Aortic smooth muscle cell (primary cell): ENCODE measurements around the gene TRIM44. TPM values are rescaled to one million over a fixed set of nuclear protein-coding genes. Genes with fewer than 3 reads are reported as not detected.

Experiments used
- total RNA-seq: library from RNA; depleted of rRNA; stranded (reverse); fragments of >200 nt; gene quantifications from 2 replicates; pipeline ENCODE4 v1.2.3, GENCODE V29; 2014

Gene TRIM44
- 8.5 and 14.0 TPM in 2 replicates for total RNA-seq

DNA sequence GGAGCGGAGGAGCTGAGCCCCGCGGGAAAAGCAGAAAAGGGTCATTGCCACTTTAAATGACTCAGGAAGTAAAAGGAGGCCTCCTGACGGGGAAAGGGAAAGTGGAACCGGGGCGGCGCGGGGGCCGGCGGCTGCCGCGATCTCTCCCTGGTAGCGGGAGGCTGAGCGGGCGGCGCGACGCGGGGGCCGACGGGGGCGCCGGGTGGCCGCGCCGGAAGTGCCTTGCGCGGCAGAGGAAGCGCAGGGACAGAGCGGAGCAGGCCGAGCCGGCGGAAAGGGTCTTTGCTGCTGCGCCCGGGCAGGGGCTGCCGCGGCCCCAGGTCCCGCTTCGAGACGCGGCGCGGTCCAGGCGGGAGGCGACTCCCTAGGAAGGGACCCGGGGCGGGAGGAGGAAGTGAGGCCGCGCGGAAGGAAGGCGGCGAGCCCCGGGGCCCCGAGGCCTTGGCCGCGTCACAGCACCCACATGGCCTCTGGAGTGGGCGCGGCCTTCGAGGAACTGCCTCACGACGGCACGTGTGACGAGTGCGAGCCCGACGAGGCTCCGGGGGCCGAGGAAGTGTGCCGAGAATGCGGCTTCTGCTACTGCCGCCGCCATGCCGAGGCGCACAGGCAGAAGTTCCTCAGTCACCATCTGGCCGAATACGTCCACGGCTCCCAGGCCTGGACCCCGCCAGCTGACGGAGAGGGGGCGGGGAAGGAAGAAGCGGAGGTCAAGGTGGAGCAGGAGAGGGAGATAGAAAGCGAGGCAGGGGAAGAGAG lies at the start of gene TRIM44:
Gene TRIM44, plus strand, starts transcription at position 127 of the 759 bp plus-strand sequence. Its CDS starts 337 bp downstream, at position 464.

GRCh38 chr11:35617687-35618496 lies 44.7 kb upstream of the TRIM44 start, which contains the start of gene FJX1:
FJX1 (plus strand) TSS chr11:35618460; CDS start chr11:35618637, 177 bp downstream.

Other genes with a start within 250 kb of the TRIM44 start
- gene SLC1A2, start 243.2 kb upstream of the TRIM44 start, total RNA-seq = 1.4 and 5.4 TPM in 2 replicates
- 62.4 and 355 TPM in 2 replicates for gene PAMR1, start 137.2 kb upstream of the TRIM44 start, total RNA-seq
- gene FJX1, start 44.3 kb upstream of the TRIM44 start, total RNA-seq = 27.0 and 71.6 TPM in 2 replicates